ENCODE measurements around the gene CACNA1I. TPM values are rescaled to one million over a fixed set of nuclear protein-coding genes. Genes with fewer than 3 reads are reported as not detected.

CACNA1I gene
- total RNA-seq, 1 donor from 2014 or later: 0.02 TPM

- no peak for DNase-seq (ENCODE audit: low spot score)
- no peak for TF ChIP-seq CTCF (IDR thresholded peaks at IDR 0.05)
These were observed 45.5 kb upstream of the CACNA1I start for GRCh38 chr22:39524753-39525657.

DNA sequence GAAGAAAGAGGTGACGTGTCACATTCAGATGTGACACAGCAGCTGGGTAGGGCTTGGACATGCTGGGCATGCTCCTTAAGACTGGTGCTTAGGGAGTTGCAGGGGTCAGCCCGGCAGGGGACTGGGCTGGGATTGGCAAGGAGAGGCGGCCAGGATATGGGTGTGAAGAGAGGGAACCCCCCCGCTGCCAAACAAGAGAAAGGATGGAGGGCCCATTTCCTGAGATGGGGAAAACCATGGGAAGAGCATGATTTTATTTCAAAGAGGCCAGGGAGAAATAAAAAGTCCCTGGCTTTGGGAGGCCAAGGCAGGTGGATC is 44.9 kb upstream of the CACNA1I start:
- DNase-seq (ENCODE audit: low spot score): no peak
- TF ChIP-seq CTCF (IDR thresholded peaks at IDR 0.05): no peak
- Mint-ChIP-seq H3K27ac (ENCODE audit: unreplicated experiment) (peak overlapping the region; percentile 53), H3K9me3 (ENCODE audit: low read depth) (no peaks in the 10 kb centered on the region), H3K4me3 (ENCODE audit: unreplicated experiment) (no peak overlapping the region), H3K36me3 (ENCODE audit: low read depth) (peaks cover 33% of the 10 kb centered on the region), H3K4me1 (ENCODE audit: low read depth) (peaks cover 61% of the 10 kb centered on the region), H3K27me3 (ENCODE audit: low read depth) (no peaks in the 10 kb centered on the region)

More at GRCh38 chr22:39524753-39525657, 45.5 kb upstream of the CACNA1I start:
- Mint-ChIP-seq H3K4me3 (ENCODE audit: unreplicated experiment) (peak overlapping the region; percentile 18), H3K4me1 (ENCODE audit: low read depth) (peaks cover 55% of the 10 kb centered on the region), H3K27me3 (ENCODE audit: low read depth) (no peaks in the 10 kb centered on the region), H3K36me3 (ENCODE audit: low read depth) (peaks cover 33% of the 10 kb centered on the region), H3K27ac (ENCODE audit: unreplicated experiment) (peak overlapping the region; percentile 53), H3K9me3 (ENCODE audit: low read depth) (no peaks in the 10 kb centered on the region)

GRCh38 chr22:39526736-39527171 is 43.8 kb upstream of the CACNA1I start:
- Mint-ChIP-seq H3K9me3 (ENCODE audit: low read depth) (no peaks in the 10 kb centered on the region), H3K27me3 (ENCODE audit: low read depth) (no peaks in the 10 kb centered on the region), H3K4me1 (ENCODE audit: low read depth) (peaks cover 70% of the 10 kb centered on the region), H3K4me3 (ENCODE audit: unreplicated experiment) (no peak overlapping the region), H3K27ac (ENCODE audit: unreplicated experiment) (peak overlapping the region; percentile 74), H3K36me3 (ENCODE audit: low read depth) (peaks cover 25% of the 10 kb centered on the region)
- no peak for TF ChIP-seq CTCF (IDR thresholded peaks at IDR 0.05)
- DNase-seq (ENCODE audit: low spot score): no peak

DNA sequence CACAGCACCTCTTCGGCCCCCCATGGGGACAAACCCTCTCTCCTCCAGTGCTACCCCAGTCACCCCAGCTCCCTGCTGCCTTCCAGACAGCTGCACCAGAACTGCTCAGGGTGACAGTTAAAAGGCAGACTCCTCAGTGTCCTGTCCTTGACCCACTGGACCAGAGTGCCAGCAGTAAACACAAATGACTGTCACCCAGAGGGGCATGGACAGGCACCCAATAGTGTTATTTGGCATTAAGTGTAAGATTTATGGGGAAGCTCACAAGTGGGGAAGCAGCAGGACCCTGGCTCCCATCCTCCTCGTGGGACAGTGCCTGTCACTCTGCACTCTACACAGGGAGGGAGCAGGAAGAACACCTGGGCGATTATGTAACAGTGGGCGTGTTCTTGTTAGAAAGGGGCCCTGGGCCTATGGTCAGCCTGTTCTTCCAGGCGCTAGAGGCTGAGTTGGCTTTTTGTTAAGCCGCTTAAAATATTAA is 43.0 kb upstream of the CACNA1I start:
- Mint-ChIP-seq H3K9me3 (ENCODE audit: low read depth) (no peaks in the 10 kb centered on the region), H3K36me3 (ENCODE audit: low read depth) (peaks cover 18% of the 10 kb centered on the region), H3K4me3 (ENCODE audit: unreplicated experiment) (no peak overlapping the region), H3K27me3 (ENCODE audit: low read depth) (no peaks in the 10 kb centered on the region), H3K4me1 (ENCODE audit: low read depth) (peaks cover 67% of the 10 kb centered on the region), H3K27ac (ENCODE audit: unreplicated experiment) (peak overlapping the region; percentile 74)
- no peak for TF ChIP-seq CTCF (IDR thresholded peaks at IDR 0.05)
- DNase-seq (ENCODE audit: low spot score): no peak

DNA sequence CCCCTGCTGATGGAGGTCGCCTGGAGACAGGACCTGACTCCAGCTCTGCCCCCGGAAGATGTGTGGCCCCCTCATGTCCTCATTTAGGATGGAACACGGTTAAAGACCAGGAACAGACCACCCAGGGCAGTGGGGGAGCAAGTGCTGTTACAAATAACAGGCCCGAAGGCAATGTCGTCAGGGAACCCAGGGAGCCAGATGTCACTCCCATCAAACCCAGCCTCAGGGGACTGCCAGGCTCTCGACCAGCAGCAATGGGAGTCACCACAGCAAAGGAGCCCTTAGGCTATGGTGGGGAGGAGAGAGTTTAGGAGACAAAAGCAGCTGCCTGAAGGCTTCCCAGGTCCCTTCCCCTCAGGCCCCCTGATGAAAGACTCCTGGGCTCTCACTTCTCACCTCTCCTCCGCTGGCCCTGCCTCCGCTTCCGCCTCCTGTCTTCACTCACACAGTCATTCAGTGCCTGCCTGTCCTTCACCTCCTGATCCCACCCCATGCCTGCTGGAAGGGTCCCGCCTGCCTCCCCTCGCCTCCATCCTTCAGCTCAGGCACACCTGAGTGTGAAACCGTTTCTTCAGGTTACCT is 42.4 kb upstream of the CACNA1I start:
- Mint-ChIP-seq H3K27me3 (ENCODE audit: low read depth) (no peaks in the 10 kb centered on the region), H3K9me3 (ENCODE audit: low read depth) (no peaks in the 10 kb centered on the region), H3K27ac (ENCODE audit: unreplicated experiment) (peak overlapping the region; percentile 77), H3K4me3 (ENCODE audit: unreplicated experiment) (no peak overlapping the region), H3K4me1 (ENCODE audit: low read depth) (peaks cover 62% of the 10 kb centered on the region), H3K36me3 (ENCODE audit: low read depth) (peaks cover 14% of the 10 kb centered on the region)
- no peak for TF ChIP-seq CTCF (IDR thresholded peaks at IDR 0.05)
- DNase-seq (ENCODE audit: low spot score): no peak
